Measurements from ENCODE around the gene ARVCF. TPM values are rescaled to one million over a fixed set of nuclear protein-coding genes. Genes with fewer than 3 reads are reported as not detected.
A peak's percentile ranks its signal among the peaks of the same experiment; 100 is the strongest.

Gene ARVCF
- total and polyA plus RNA-seq, 2 of the 8 experiments (the other 6 are each of a cell fraction or from before 2014, with no cell fraction given): 31.0 to 43.2 TPM

DNA sequence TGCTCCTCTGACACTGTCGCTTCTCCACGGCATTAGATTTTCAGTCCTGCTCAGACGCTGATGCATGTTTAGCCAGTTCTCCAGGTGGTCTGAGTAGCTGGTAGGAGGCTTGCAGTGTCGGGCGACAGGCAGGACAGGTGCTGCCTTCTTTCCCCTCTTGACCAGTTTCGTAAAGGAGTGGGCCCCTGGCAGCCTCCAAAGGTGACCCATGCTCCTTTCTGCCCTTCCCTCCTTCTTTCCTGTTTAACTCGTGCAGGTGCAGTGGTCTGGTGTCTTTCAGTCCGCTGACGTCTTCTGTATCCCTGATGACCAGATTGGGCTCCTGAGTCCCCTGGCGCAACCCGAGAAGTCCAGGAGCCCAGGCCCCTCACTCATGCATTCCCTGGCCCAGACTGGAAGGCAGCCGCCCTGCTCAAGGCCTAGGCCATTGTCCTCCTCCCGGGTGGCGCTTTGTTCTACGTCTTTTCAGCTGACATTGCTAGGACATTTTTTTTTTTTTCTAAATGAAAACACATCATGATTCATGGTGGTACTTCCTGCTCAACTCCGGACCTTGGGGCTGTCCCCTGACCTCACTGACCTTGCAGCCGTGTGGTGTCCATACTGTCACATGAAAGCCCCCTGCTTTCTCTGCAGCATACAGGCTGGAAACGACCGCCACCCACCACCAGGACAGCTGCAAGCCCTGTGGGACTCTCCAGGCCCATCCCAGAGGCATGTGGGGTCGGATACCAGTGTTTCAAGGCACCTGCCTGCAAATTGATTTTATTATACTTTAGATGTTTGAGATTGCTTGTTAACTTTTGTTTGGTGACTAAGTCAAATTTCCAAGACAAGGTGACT lies 49.5 kb downstream of the ARVCF start:
- Histone ChIP-seq H2AFZ (ENCODE audit: low read length) (no peak overlapping the region), H3K23me2 (ENCODE audit: low read depth, low read length) (no peaks in the 10 kb centered on the region), H2BK120ac (replicated peaks; ENCODE audit: low read depth, low read length) (no peak overlapping the region), H3K79me2 (ENCODE audit: control insufficient read depth in 1 of 2, insufficient read depth in 2 of 2, low read length in 2 of 2) (no peaks in the 10 kb centered on the region), H3K14ac (ENCODE audit: insufficient read length) (no peak overlapping the region), H4K91ac (replicated peaks; ENCODE audit: insufficient read length, low read length) (no peak overlapping the region), H3K4ac (replicated peaks; ENCODE audit: insufficient read length, low read depth, low read length) (no peak overlapping the region), H4K5ac (ENCODE audit: insufficient read length, low read depth, low read length) (no peak overlapping the region), H3K56ac (replicated peaks; ENCODE audit: insufficient read length, low read depth, low read length) (no peak overlapping the region), H2BK5ac (ENCODE audit: low read depth, low read length) (no peak overlapping the region), H3K9ac (replicated peaks in 1 of 4; ENCODE audit: extremely low read depth in 1 of 4, low read depth in 3 of 4, low read length in 3 of 4) (no peak overlapping the region), H3K27ac (ENCODE audit: low read depth, low read length) (no peak overlapping the region), H2BK15ac (ENCODE audit: low read length) (peak overlapping the region; percentile 31; the same call in 1 of the 2 replicates), H3K4me3 (ENCODE audit: extremely low read depth in 1 of 4, insufficient read depth in 2 of 4, low read depth in 3 of 4, low read length in 4 of 4) (no peak overlapping the region), H3K79me1 (ENCODE audit: low read depth, low read length) (no peaks in the 10 kb centered on the region), H3K4me2 (ENCODE audit: insufficient read depth in 1 of 2, low read depth in 2 of 2, low read length in 2 of 2) (no peak overlapping the region), H3K23ac (ENCODE audit: insufficient read length) (no peak overlapping the region), H3K18ac (ENCODE audit: extremely low read depth, low read length) (no peak overlapping the region), H4K20me1 (replicated peaks in 1 of 2; ENCODE audit: control insufficient read depth in 1 of 2, insufficient read depth in 2 of 2, low read length in 2 of 2) (peaks cover 4 to 6% of the 10 kb centered on the region in 2 experiments), H3K4me1 (replicated peaks in 1 of 4; ENCODE audit: control insufficient read depth in 3 of 4, insufficient read depth in 4 of 4, low read length in 3 of 4) (peaks cover 0 to 13% (median 12%) of the 10 kb centered on the region in 4 experiments; a peak in 6 of 7 replicates), H2AK5ac (ENCODE audit: low read depth, low read length) (no peak overlapping the region), H3K36me3 (ENCODE audit: control insufficient read depth in 2 of 4, insufficient read depth in 4 of 4, low read length in 3 of 4) (peaks cover 0 to 6% (median 4%) of the 10 kb centered on the region in 4 experiments; a peak in 5 of 8 replicates), H2BK20ac (ENCODE audit: low read length) (no peak overlapping the region), H2BK12ac (ENCODE audit: low read depth, low read length) (no peak overlapping the region), H4K8ac (ENCODE audit: extremely low read depth, insufficient read depth, low read length) (no peak overlapping the region; the same call in 1 of the 2 replicates), H3K27me3 (replicated peaks in 1 of 4; ENCODE audit: control insufficient read depth in 3 of 4, extremely low read depth in 1 of 4, insufficient read depth in 3 of 4, low read length in 3 of 4) (no peaks in the 10 kb centered on the region), H3K9me3 (ENCODE audit: insufficient read depth in 2 of 2, low read depth in 1 of 2, low read length in 1 of 2) (no peaks in the 10 kb centered on the region)
- DNase-seq (ENCODE audit: low read depth in 1 of 2, low spot score in 2 of 2) (no peak), FAIRE-seq (no peak)
- CTCF ChIA-PET (ENCODE audit: partially characterized antibody): interaction anchor here (0.6 to 16.2 kb wide), 9 partner anchors 8 to 59 kb away, joined by 3 to 369 read pairs (median 5); no protein-coding TSS in a partner anchor
- POLR2A ChIA-PET (ENCODE audit: partially characterized antibody): no interaction called here
- TF ChIP-seq CHD1 (IDR thresholded peaks at IDR 0.05; ENCODE audit: low read depth, low read length): no peak
- no peak for TF ChIP-seq CREB1 (IDR thresholded peaks at IDR 0.05)
- no peak for TF ChIP-seq TAF7 (optimal IDR thresholded peaks at IDR 0.05; ENCODE audit: borderline replicate concordance, low read depth, low read length)
- TF ChIP-seq, protein P1, sequence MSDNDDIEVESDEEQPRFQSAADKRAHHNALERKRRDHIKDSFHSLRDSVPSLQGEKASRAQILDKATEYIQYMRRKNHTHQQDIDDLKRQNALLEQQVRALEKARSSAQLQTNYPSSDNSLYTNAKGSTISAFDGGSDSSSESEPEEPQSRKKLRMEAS (IDR thresholded peaks at IDR 0.05): no peak
- TF ChIP-seq, protein P2, sequence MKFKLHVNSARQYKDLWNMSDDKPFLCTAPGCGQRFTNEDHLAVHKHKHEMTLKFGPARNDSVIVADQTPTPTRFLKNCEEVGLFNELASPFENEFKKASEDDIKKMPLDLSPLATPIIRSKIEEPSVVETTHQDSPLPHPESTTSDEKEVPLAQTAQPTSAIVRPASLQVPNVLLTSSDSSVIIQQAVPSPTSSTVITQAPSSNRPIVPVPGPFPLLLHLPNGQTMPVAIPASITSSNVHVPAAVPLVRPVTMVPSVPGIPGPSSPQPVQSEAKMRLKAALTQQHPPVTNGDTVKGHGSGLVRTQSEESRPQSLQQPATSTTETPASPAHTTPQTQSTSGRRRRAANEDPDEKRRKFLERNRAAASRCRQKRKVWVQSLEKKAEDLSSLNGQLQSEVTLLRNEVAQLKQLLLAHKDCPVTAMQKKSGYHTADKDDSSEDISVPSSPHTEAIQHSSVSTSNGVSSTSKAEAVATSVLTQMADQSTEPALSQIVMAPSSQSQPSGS (IDR thresholded peaks at IDR 0.05; ENCODE audit: low read length): no peak
- TF ChIP-seq TAF1 (IDR thresholded peaks at IDR 0.05; ENCODE audit: low read depth, low read length): no peak
- no peak for TF ChIP-seq TEAD4 (IDR thresholded peaks at IDR 0.05; ENCODE audit: low read depth, low read length)
- TF ChIP-seq KDM4A (IDR thresholded peaks at IDR 0.05; ENCODE audit: low read depth, low read length, severe bottlenecking): no peak
- TF ChIP-seq BRCA1 (IDR thresholded peaks at IDR 0.05; ENCODE audit: low read depth, low read length): no peak
- no peak for TF ChIP-seq BCL11A (IDR thresholded peaks at IDR 0.05; ENCODE audit: low read depth in 2 of 2, low read length in 2 of 2)
- 85% methylated on average over 20 of the region's 20 CpGs; no CpG with 5 or more reads in 1 of the 2 experiments for WGBS, 2 experiments (ENCODE audit: extremely low coverage in 1 of 2, insufficient coverage in 1 of 2, insufficient read length in 1 of 2, insufficient replicate concordance in 2 of 2, low coverage in 1 of 2, low lambda C conversion rate in 2 of 2, missing lambda C conversion rate in 1 of 2)
